A549 (cell line): ENCODE data around the gene AIG1.

Source experiments
- CBX2 ChIP-seq: fragments of 200-600 bp; sonication (generic); IDR thresholded peaks from 2 replicates; pipeline ENCODE4 v1.6.1; 2016; ENCODE audit warnings: low read depth, mild to moderate bottlenecking, borderline replicate concordance
- CBX8 ChIP-seq: fragments of 200-600 bp; sonication (generic); IDR thresholded peaks from 2 replicates; pipeline ENCODE4 v1.6.1; 2016
- CEBPB ChIP-seq, 2 experiments: fragments of >200 bp in 1 of 2; sonication (Bioruptor Twin) in 1 of 2; formaldehyde crosslinking in 1 of 2; IDR thresholded peaks; 2 replicates each; pipeline ENCODE4 v1.6.1; 2012 to 2016
- CHD4 ChIP-seq: fragments of 200-600 bp; sonication (generic); IDR thresholded peaks from 2 replicates; pipeline ENCODE4 v1.6.1; 2016; ENCODE audit warnings: antibody characterized with exemption, mild to moderate bottlenecking, borderline replicate concordance
- EHF ChIP-seq: fragments of 250-450 bp; sonication (Bioruptor Pico); IDR thresholded peaks from 2 replicates; pipeline ENCODE4 v1.5.0; 2020; ENCODE audit warnings: mild to moderate bottlenecking
- ESRRA ChIP-seq: fragments of 150-350 bp; IDR thresholded peaks from 2 replicates; pipeline ENCODE4 v1.6.1; 2014; ENCODE audit warnings: mild to moderate bottlenecking, low read length, borderline replicate concordance
- MAFK ChIP-seq: fragments of 450-650 bp; IDR thresholded peaks from 2 replicates; pipeline ENCODE4 v1.6.1; 2014; ENCODE audit not compliant: partially characterized antibody
- MAZ ChIP-seq: fragments of 150-350 bp; IDR thresholded peaks from 2 replicates; pipeline ENCODE4 v1.6.1; 2014; ENCODE audit warnings: antibody characterized with exemption, low read depth, low read length, borderline replicate concordance
- NFE2L2 ChIP-seq: fragments of 150-350 bp; conservative IDR thresholded peaks from 2 replicates; pipeline ENCODE4 v1.6.1; 2014; ENCODE audit warnings: low read length
- POLR2A ChIP-seq: IDR thresholded peaks from 2 replicates; pipeline ENCODE4 v1.6.1; 2012; ENCODE audit warnings: mild to moderate bottlenecking, low read length
- RAD21 ChIP-seq, 2 experiments: fragments of >200 bp in 1 of 2; sonication (Bioruptor Twin) in 1 of 2; formaldehyde crosslinking in 1 of 2; IDR thresholded peaks in 1 of 2; conservative IDR thresholded peaks in 1 of 2; 2 replicates in 1 of 2; 3 replicates in 1 of 2; pipeline ENCODE4 v1.6.1; 2012 to 2018; ENCODE audit warnings: inconsistent platforms in 1 of 2
- TF ChIP-seq, protein P1 (sequence below): fragments of >200 bp; sonication (Bioruptor Twin); formaldehyde crosslinking; IDR thresholded peaks from 3 replicates; pipeline ENCODE4 v1.5.1; 2016
- TF ChIP-seq, protein P2 (sequence below): fragments of 200-600 bp; sonication (generic); IDR thresholded peaks from 2 replicates; pipeline ENCODE4 v1.6.1; 2016; ENCODE audit warnings: antibody characterized with exemption, mild to moderate bottlenecking, moderate library complexity
- TF ChIP-seq, protein P3 (sequence below): fragments of >200 bp; sonication (Bioruptor Twin); formaldehyde crosslinking; IDR thresholded peaks from 3 replicates; pipeline ENCODE4 v1.6.1; 2016

DNA sequence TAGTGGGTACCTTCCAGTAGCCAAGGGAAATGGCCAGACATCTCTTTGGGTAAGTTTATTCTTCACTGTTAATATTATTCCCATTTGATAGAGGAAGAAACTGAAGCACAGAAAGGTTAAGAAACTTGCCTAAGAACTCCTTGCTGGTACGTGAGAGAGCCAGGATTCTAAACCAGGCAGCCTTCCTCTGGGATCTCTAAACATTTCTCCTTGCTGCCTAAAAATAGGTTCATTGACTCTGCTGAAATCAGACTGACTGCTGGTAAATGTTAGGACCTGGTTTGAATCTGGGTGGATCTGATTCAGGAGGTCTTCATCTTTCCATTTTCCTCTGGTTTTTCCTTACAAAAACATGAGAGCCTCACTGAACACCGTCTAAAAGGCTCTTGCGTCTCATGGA, 186.9 kb downstream of the AIG1 start:
- TF ChIP-seq, protein P1, sequence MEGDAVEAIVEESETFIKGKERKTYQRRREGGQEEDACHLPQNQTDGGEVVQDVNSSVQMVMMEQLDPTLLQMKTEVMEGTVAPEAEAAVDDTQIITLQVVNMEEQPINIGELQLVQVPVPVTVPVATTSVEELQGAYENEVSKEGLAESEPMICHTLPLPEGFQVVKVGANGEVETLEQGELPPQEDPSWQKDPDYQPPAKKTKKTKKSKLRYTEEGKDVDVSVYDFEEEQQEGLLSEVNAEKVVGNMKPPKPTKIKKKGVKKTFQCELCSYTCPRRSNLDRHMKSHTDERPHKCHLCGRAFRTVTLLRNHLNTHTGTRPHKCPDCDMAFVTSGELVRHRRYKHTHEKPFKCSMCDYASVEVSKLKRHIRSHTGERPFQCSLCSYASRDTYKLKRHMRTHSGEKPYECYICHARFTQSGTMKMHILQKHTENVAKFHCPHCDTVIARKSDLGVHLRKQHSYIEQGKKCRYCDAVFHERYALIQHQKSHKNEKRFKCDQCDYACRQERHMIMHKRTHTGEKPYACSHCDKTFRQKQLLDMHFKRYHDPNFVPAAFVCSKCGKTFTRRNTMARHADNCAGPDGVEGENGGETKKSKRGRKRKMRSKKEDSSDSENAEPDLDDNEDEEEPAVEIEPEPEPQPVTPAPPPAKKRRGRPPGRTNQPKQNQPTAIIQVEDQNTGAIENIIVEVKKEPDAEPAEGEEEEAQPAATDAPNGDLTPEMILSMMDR, result no peak
- TF ChIP-seq CBX8 (no peak), RAD21 (conservative IDR thresholded peaks at IDR 0.05 in 1 of 2, IDR thresholded peaks at IDR 0.05 in 1 of 2) (no peak), MAZ (no peak), EHF (CRISPR knock-in tag) (no peak), ESRRA (no peak), POLR2A (no peak), CHD4 (no peak), CEBPB (IDR thresholded peaks at IDR 0.05) (no peak), NFE2L2 (no peak), CBX2 (no peak), MAFK (no peak)
- TF ChIP-seq, protein P2, sequence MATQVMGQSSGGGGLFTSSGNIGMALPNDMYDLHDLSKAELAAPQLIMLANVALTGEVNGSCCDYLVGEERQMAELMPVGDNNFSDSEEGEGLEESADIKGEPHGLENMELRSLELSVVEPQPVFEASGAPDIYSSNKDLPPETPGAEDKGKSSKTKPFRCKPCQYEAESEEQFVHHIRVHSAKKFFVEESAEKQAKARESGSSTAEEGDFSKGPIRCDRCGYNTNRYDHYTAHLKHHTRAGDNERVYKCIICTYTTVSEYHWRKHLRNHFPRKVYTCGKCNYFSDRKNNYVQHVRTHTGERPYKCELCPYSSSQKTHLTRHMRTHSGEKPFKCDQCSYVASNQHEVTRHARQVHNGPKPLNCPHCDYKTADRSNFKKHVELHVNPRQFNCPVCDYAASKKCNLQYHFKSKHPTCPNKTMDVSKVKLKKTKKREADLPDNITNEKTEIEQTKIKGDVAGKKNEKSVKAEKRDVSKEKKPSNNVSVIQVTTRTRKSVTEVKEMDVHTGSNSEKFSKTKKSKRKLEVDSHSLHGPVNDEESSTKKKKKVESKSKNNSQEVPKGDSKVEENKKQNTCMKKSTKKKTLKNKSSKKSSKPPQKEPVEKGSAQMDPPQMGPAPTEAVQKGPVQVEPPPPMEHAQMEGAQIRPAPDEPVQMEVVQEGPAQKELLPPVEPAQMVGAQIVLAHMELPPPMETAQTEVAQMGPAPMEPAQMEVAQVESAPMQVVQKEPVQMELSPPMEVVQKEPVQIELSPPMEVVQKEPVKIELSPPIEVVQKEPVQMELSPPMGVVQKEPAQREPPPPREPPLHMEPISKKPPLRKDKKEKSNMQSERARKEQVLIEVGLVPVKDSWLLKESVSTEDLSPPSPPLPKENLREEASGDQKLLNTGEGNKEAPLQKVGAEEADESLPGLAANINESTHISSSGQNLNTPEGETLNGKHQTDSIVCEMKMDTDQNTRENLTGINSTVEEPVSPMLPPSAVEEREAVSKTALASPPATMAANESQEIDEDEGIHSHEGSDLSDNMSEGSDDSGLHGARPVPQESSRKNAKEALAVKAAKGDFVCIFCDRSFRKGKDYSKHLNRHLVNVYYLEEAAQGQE, result no peak
- TF ChIP-seq, protein P3, sequence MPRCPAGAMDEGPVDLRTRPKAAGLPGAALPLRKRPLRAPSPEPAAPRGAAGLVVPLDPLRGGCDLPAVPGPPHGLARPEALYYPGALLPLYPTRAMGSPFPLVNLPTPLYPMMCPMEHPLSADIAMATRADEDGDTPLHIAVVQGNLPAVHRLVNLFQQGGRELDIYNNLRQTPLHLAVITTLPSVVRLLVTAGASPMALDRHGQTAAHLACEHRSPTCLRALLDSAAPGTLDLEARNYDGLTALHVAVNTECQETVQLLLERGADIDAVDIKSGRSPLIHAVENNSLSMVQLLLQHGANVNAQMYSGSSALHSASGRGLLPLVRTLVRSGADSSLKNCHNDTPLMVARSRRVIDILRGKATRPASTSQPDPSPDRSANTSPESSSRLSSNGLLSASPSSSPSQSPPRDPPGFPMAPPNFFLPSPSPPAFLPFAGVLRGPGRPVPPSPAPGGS, result no peak
